Pancreas (tissue), 10 donors: ENCODE measurements around the gene KIF21B. TPM values are rescaled to one million over a fixed set of nuclear protein-coding genes. Genes with fewer than 3 reads are reported as not detected.
A peak's percentile ranks its signal among the peaks of the same experiment; 100 is the strongest.

Experiments used
- ATAC-seq, 4 donors: fragments of 200-7000 bp; cut with Tn5 transposase; one replicate each; pipeline versions ENCODE4 v1.8.0 to v1.9.1; 2020; ENCODE audit warnings: mild to moderate bottlenecking in 4 of 4, moderate library complexity in 4 of 4
- DNase-seq, 6 donors: peaks; one replicate each; pipeline ENCODE4 v3.0.0-alpha.2; 2020
- FAIRE-seq: peaks from 2 replicates; lab custom pipeline; 2012; peaks lifted over from hg19 to GRCh38; lab: Jason Lieb, UNC
- H3K27ac ChIP-seq, 4 donors: fragments of 200-600 bp; sonication (generic); 1 replicate in 3 of 4; 2 replicates in 1 of 4; pipeline versions ENCODE4 v1.5.0 to v1.8.0; 2020
- H3K27me3 ChIP-seq, 4 donors: fragments of 200-600 bp; one replicate each; pipeline ENCODE4 v1.8.0; 2021
- H3K36me3 ChIP-seq, 3 donors: fragments of 200-600 bp; sonication (generic) in 1 of 3; one replicate each; pipeline versions ENCODE4 v1.5.0 to v1.8.0; 2020 to 2021
- H3K4me1 ChIP-seq, 3 donors: fragments of 200-600 bp; one replicate each; pipeline ENCODE4 v1.8.0; 2021
- H3K4me3 ChIP-seq, 4 donors: fragments of 200-600 bp; sonication (generic) in 2 of 4; one replicate each; pipeline versions ENCODE4 v1.5.0 to v1.8.0; 2020 to 2021
- H3K9me3 ChIP-seq, 4 donors: fragments of 200-600 bp; one replicate each; pipeline ENCODE4 v1.8.0; 2021
- WGBS, 2 donors: extraction: QIAGEN DNeasy Blood & Tissue Kit; methylation state at CpG; one replicate each; pipeline ENCODE4 v1.1.7; 2013; 5-methylcytosine and 5-hydroxymethylcytosine counted together
- intact Hi-C, 3 donors: fragments of 100-400 bp; cut with DNase I; formaldehyde crosslinking; loops; one replicate each; pipeline versions ENCODE4 v1.11.1 to v1.14.2; 2022
- polyA plus RNA-seq, 2 donors: library from polyadenylated mRNA; stranded (reverse); fragments of 200-250 nt; gene quantifications; one replicate each; pipeline ENCODE4 v1.2.3, GENCODE V29; 2013
- total RNA-seq, 6 donors: library from RNA; stranded (reverse); fragmentation: NEBNext Ultra II Directional in 4 of 6; extraction: Animal tissue kit (Norgen Biotek cat#: 25700) in 4 of 6; gene quantifications; one replicate each; pipeline versions ENCODE4 v1.2.1 to v1.2.4, GENCODE V29; 2021 to 2023
- TF ChIP-seq, protein P1 (sequence below), 4 donors: fragments of 200-600 bp; sonication (generic) in 3 of 4; IDR thresholded peaks; one replicate each; pipeline versions ENCODE4 v1.5.0 to v1.8.0; 2021; ENCODE audit warnings: antibody characterized with exemption in 4 of 4
- donor health status: healthy with polysubstance abuse.
- donor health status: DM: no; HTN: no; CAD: no; lungs with moderate emphysema.
- donor health status: DM: no; HTN: no; CAD: no.
- donor health status: control.
- donor health status: control.
- donor health status: Bipolar disorder and iron deficiency.
- donor health status: DM: yes; HTN: yes; CAD: no.
- donor health status: DM: no; HTN: no; CAD: no.
- donor health status: DM: no; HTN: no; CAD: no.
- donor health status: DM: yes; HTN: yes; CAD: no.

Gene KIF21B
- total and polyA plus RNA-seq, 8 donors: 0.51 to 2.5 (median 0.93) TPM

DNA sequence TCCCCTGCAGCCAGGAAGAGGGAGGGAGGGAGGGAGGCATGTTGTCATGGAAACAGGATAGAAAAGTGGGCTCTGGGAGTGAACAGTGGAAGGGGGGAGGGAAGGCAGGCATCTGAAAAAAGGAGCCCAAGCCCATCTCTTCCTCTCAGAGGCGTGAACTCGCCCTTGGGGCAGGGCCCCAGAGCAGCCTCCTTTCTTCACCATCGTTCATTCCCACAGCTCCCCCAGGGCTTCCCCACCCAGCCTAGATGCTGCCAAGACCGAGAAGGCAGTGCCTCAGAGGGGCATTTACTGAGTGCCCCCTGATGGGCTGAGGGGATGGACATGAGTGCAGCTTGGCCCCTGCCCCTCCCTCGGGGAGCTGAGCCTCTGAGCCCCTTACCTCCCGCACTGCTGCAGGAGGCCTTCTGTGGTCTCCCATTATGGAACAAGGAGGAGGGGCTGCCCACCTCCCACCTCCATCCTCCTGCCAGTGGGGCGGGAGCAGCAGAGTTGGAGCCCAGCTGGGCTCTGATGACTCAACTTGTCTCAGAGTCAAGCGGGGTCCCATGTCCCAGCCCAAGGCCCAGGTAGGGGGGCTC lies 39.1 kb upstream of the KIF21B start:
- Histone ChIP-seq H3K4me1 (no peaks in the 10 kb centered on the region), H3K36me3 (no peaks in the 10 kb centered on the region), H3K4me3 (no peak overlapping the region), H3K27ac (no peak overlapping the region), H3K27me3 (no peaks in the 10 kb centered on the region), H3K9me3 (no peaks in the 10 kb centered on the region)
- WGBS, 2 donors: 77 to 81% methylated on average over 6 to 8 of the region's 8 CpGs
- no peak for FAIRE-seq
- no peak for ATAC-seq
- intact Hi-C loops: no loop called here
- TF ChIP-seq, protein P1, sequence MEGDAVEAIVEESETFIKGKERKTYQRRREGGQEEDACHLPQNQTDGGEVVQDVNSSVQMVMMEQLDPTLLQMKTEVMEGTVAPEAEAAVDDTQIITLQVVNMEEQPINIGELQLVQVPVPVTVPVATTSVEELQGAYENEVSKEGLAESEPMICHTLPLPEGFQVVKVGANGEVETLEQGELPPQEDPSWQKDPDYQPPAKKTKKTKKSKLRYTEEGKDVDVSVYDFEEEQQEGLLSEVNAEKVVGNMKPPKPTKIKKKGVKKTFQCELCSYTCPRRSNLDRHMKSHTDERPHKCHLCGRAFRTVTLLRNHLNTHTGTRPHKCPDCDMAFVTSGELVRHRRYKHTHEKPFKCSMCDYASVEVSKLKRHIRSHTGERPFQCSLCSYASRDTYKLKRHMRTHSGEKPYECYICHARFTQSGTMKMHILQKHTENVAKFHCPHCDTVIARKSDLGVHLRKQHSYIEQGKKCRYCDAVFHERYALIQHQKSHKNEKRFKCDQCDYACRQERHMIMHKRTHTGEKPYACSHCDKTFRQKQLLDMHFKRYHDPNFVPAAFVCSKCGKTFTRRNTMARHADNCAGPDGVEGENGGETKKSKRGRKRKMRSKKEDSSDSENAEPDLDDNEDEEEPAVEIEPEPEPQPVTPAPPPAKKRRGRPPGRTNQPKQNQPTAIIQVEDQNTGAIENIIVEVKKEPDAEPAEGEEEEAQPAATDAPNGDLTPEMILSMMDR (IDR thresholded peaks at IDR 0.05): no peak
- DNase-seq: no peak

DNA sequence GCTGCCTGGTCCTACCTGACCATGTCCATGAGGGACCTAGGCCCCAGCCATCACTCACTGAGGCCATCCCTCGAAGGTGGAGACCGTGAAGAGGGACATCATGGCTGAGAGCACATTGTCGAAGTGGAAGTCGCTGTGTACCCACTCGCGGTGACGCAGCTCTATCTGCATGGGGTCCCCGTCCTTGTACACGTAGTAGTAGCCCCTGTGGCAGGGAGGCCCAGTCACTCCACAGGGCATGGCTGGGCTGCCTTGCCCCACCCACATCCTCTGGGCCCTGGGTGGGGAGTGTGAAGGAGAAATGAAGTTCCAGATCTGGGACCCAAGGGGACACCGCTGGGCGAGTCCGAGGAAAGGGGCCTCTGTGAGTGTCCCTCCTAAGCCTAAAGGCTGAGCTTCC lies 38.4 kb upstream of the KIF21B start:
- no peak overlapping the region for H3K4me3 ChIP-seq
- WGBS, 2 donors: 92 to 93% methylated on average over 12 of the region's 12 CpGs
- DNase-seq: no peak
- no peaks in the 10 kb centered on the region for H3K36me3 ChIP-seq
- no peaks in the 10 kb centered on the region for H3K9me3 ChIP-seq
- H3K27me3 ChIP-seq: no peaks in the 10 kb centered on the region
- no peak for FAIRE-seq
- no peak overlapping the region for H3K27ac ChIP-seq
- ATAC-seq: no peak
- TF ChIP-seq, protein P1 (IDR thresholded peaks at IDR 0.05): no peak
- no peaks in the 10 kb centered on the region for H3K4me1 ChIP-seq
- intact Hi-C loops: no loop called here

DNA sequence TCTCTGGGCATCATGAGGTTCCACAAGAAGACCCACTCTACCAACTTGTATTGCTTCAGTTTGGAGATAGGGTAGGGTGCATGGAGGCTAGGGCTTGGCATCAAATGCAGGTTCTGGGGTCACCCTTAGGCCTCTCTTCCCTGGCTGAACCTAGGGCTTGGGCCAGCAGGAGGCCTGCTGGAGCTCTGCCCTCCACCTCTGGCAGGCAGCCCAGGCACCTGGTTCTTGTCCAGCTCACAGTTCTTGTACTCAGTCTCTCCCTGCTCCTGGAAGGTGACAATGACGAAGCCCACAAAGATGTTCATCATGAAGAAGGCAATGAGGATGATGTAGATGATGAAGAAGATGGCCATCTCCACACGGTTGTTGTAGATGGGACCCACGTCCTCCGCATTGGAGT lies 37.5 kb upstream of the KIF21B start:
- no peak overlapping the region for H3K27ac ChIP-seq
- intact Hi-C loops: no loop called here
- WGBS, 2 donors: 58 to 64% methylated on average over 4 of the region's 4 CpGs
- FAIRE-seq: no peak
- no peaks in the 10 kb centered on the region for H3K27me3 ChIP-seq
- H3K4me1 ChIP-seq: no peaks in the 10 kb centered on the region
- TF ChIP-seq, protein P1 (IDR thresholded peaks at IDR 0.05): no peak
- H3K36me3 ChIP-seq: no peaks in the 10 kb centered on the region
- H3K4me3 ChIP-seq: no peak overlapping the region
- H3K9me3 ChIP-seq: no peaks in the 10 kb centered on the region
- peak in 2 of 4 donors; percentile 73 to 74 for ATAC-seq
- DNase-seq: peak in 4 of 6 donors; percentile 39 to 79 (median 68)

DNA sequence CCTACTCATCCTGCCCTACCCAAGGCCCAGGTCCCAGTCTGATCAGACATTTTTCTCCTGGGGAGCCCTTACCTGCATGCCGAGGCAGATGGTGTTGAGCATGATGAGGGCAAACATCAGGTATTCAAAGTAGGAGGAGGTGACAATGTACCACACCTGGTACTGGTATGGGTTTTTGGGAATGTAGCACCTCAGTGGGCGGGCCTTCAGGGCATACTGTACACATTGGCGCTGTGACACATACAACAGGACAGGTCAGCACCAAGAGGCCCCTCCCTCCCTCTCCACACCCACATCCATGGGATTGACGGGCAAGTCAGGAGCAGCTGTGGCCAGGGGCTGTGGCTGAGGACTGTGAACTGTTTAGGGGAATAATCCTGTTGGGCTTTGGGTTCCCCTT lies 37.1 kb upstream of the KIF21B start:
- H3K36me3 ChIP-seq: no peaks in the 10 kb centered on the region
- ATAC-seq (no peak), FAIRE-seq (no peak), DNase-seq (no peak)
- 89 to 93% methylated on average over 4 of the region's 4 CpGs for WGBS, 2 donors
- no peak overlapping the region for H3K27ac ChIP-seq
- intact Hi-C loops: no loop called here
- H3K4me3 ChIP-seq: no peak overlapping the region
- no peaks in the 10 kb centered on the region for H3K9me3 ChIP-seq
- H3K4me1 ChIP-seq: peaks cover 0 to under 1% (median 0%) of the 10 kb centered on the region in 3 donors
- TF ChIP-seq, protein P1 (IDR thresholded peaks at IDR 0.05): no peak
- no peaks in the 10 kb centered on the region for H3K27me3 ChIP-seq

DNA sequence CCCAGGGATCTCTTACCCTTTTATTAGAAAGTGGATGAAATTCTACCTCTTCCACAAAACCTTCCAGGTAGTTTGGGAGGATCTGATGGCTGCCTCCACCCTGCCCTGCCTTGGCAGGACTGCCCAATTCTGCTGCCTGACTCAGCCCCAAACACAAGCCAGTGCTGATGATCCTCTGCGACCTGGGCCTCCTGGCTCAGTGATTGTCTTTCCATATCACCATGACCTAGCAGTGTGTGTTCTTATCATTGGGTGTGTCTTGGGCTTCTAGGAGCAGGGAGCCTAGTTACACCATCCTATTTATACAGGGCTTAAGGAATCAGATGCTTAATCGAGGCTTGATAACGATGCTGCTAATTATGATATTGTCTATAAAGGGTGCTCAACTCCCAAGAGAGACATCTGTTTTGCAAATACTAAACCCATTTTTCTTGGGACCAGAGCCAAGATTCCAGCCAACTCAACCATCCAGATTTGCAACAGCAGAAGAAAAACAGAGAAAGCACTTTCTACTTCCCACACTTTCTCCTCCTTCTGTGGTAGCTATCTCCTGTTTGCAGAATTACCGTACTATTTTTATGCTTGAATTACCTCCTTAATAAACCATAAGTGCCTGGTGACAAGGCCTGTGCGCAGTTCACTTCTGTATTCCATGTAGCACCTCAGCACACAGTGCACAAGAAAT lies 36.5 kb upstream of the KIF21B start:
- H3K4me3 ChIP-seq: no peak overlapping the region

More for the DNA sequence above, 36.5 kb upstream of the KIF21B start:
- intact Hi-C loops: no loop called here
- no peak for ATAC-seq
- no peak for FAIRE-seq
- H3K4me1 ChIP-seq: peaks cover 0 to 3% (median 0%) of the 10 kb centered on the region in 3 donors
- H3K27ac ChIP-seq: no peak overlapping the region
- no peak for DNase-seq
- H3K36me3 ChIP-seq: no peaks in the 10 kb centered on the region
- WGBS, 2 donors: 65 to 77% methylated on average over 5 of the region's 5 CpGs
- no peaks in the 10 kb centered on the region for H3K9me3 ChIP-seq
- TF ChIP-seq, protein P1 (IDR thresholded peaks at IDR 0.05): no peak
- no peaks in the 10 kb centered on the region for H3K27me3 ChIP-seq
